Activated naive CD4-positive, alpha-beta T cell treated with anti-CD3 and anti-CD28 coated beads for 36 hours (primary cell): ENCODE results near the gene DENND1B. TPM values are rescaled to one million over a fixed set of nuclear protein-coding genes. Genes with fewer than 3 reads are reported as not detected.

ENCODE experiments used
- CTCF ChIA-PET: fragments of 350-600 bp; sonication (Branson Sonifier 250); formaldehyde crosslinking; loops from one replicate; lab custom pipeline; 2021; ENCODE audit warnings: antibody characterized with exemption; lab: Charles Lee
- DNase-seq: peaks from one replicate; pipeline ENCODE4 v3.0.0-alpha.2; 2020
- H3K27ac Mint-ChIP-seq: one replicate; pipeline ENCODE4 v1.8.0; 2021; ENCODE audit warnings: mild to moderate bottlenecking, mixed read lengths
- H3K27me3 Mint-ChIP-seq: one replicate; pipeline ENCODE4 v1.8.0; 2021; ENCODE audit warnings: low read depth, mixed read lengths
- H3K36me3 Mint-ChIP-seq: one replicate; pipeline ENCODE4 v1.8.0; 2021; ENCODE audit warnings: low read depth, mixed read lengths
- H3K4me1 Mint-ChIP-seq: one replicate; pipeline ENCODE4 v1.8.0; 2021; ENCODE audit warnings: low read depth, mixed read lengths
- H3K4me3 Mint-ChIP-seq: one replicate; pipeline ENCODE4 v1.8.0; 2021; ENCODE audit warnings: mild to moderate bottlenecking, moderate library complexity, mixed read lengths
- H3K9me3 Mint-ChIP-seq: one replicate; pipeline ENCODE4 v1.8.0; 2021; ENCODE audit warnings: mixed read lengths
- intact Hi-C: fragments of 100-400 bp; cut with micrococcal nuclease; formaldehyde crosslinking; loops from one replicate; pipeline ENCODE4 v1.15.1; 2023
- total RNA-seq, 2 experiments: library from RNA; stranded (reverse); gene quantifications; one replicate each; pipeline ENCODE4 v1.2.3, GENCODE V29; 2021

DENND1B gene
- total RNA-seq, 2 experiments from 2014 or later, result 8.9 to 9.7 TPM

DNA sequence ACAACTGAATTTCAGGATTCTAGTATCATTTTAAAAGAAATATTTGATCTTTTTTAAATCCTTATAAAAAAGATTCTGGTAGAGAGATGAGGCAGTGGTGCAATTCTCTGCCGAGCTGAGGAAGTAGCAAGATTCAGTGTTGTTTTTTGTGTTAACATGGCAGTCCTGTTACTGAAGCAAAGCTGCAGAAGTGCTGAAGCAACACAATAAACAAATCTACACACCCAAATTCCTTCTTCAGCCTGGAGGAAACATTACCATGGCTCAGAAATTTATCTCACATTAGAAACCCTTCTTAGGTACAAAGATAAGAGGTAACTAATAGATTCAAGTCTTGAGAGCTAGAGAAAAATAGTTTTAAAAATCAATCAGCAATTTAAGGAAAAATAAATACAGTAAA is 216.0 kb downstream of the DENND1B start:
- H3K9me3 Mint-ChIP-seq, result no peaks in the 10 kb centered on the region
- no peak overlapping the region for H3K4me3 Mint-ChIP-seq
- H3K27ac Mint-ChIP-seq, result no peak overlapping the region
- DNase-seq, result no peak
- CTCF ChIA-PET, result no interaction called here
- H3K27me3 Mint-ChIP-seq, result no peaks in the 10 kb centered on the region
- H3K4me1 Mint-ChIP-seq, result no peaks in the 10 kb centered on the region
- H3K36me3 Mint-ChIP-seq, result no peaks in the 10 kb centered on the region
- intact Hi-C loops, result no loop called here

GRCh38 chr1:197557302-197557701 is 218.0 kb downstream of the DENND1B start:
- intact Hi-C loops, result no loop called here
- H3K36me3 Mint-ChIP-seq, result no peaks in the 10 kb centered on the region
- H3K4me3 Mint-ChIP-seq, result no peak overlapping the region
- no peaks in the 10 kb centered on the region for H3K4me1 Mint-ChIP-seq
- DNase-seq, result no peak
- no peaks in the 10 kb centered on the region for H3K27me3 Mint-ChIP-seq
- H3K27ac Mint-ChIP-seq, result no peak overlapping the region
- H3K9me3 Mint-ChIP-seq, result no peaks in the 10 kb centered on the region
- CTCF ChIA-PET, result no interaction called here

DNA sequence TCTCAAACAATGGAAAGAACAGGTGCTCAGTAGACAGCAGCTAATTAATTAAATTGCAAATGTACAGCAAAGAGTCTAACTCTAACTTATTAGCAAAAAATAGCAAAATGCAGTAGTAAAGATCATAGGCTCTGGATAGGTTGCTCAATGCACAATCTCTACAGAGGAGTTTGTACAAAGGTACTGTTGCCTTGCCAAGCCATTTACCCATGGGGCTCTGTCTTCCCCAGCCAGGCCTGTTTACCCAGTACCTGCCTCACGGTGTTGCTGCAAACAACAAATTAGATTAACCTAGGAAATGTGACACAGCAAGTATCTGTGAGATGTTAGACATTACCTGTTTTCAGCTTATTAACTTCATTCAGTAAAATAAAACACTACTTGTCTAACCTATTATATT is 222.0 kb downstream of the DENND1B start:
- H3K27ac Mint-ChIP-seq, result no peak overlapping the region
- H3K36me3 Mint-ChIP-seq, result peaks cover 1% of the 10 kb centered on the region
- H3K9me3 Mint-ChIP-seq, result no peaks in the 10 kb centered on the region
- H3K4me3 Mint-ChIP-seq, result no peak overlapping the region
- intact Hi-C loops, result no loop called here
- CTCF ChIA-PET, result interaction anchor here (0.9 kb wide), 1 partner anchor 32 kb away, joined by 3 read pairs; no protein-coding TSS in a partner anchor
- H3K4me1 Mint-ChIP-seq, result no peaks in the 10 kb centered on the region
- DNase-seq, result no peak
- H3K27me3 Mint-ChIP-seq, result no peaks in the 10 kb centered on the region

GRCh38 chr1:197546989-197547388 is 228.3 kb downstream of the DENND1B start:
- no peak for DNase-seq

GRCh38 chr1:197544553-197544952 is 230.7 kb downstream of the DENND1B start:
- intact Hi-C loops, result no loop called here
- H3K4me3 Mint-ChIP-seq, result no peak overlapping the region
- H3K27me3 Mint-ChIP-seq, result no peaks in the 10 kb centered on the region
- H3K27ac Mint-ChIP-seq, result no peak overlapping the region
- no peaks in the 10 kb centered on the region for H3K36me3 Mint-ChIP-seq
- CTCF ChIA-PET, result interaction anchor here (1.0 kb wide), 1 partner anchor 380 kb away, joined by 4 read pairs; no protein-coding TSS in a partner anchor
- DNase-seq, result no peak
- H3K4me1 Mint-ChIP-seq, result no peaks in the 10 kb centered on the region
- no peaks in the 10 kb centered on the region for H3K9me3 Mint-ChIP-seq

More at GRCh38 chr1:197546989-197547388, 228.3 kb downstream of the DENND1B start:
- peaks cover 1% of the 10 kb centered on the region for H3K36me3 Mint-ChIP-seq
- no peaks in the 10 kb centered on the region for H3K27me3 Mint-ChIP-seq
- H3K9me3 Mint-ChIP-seq, result no peaks in the 10 kb centered on the region
- H3K4me1 Mint-ChIP-seq, result no peaks in the 10 kb centered on the region
- H3K27ac Mint-ChIP-seq, result no peak overlapping the region
- intact Hi-C loops, result no loop called here
- CTCF ChIA-PET, result no interaction called here
- H3K4me3 Mint-ChIP-seq, result no peak overlapping the region

GRCh38 chr1:197544130-197544529 is 231.2 kb downstream of the DENND1B start:
- H3K4me1 Mint-ChIP-seq, result no peaks in the 10 kb centered on the region
- H3K36me3 Mint-ChIP-seq, result no peaks in the 10 kb centered on the region
- CTCF ChIA-PET, result interaction anchor here (0.7 to 1.0 kb wide), 2 partner anchors 380 to 820 kb away, joined by 3 to 4 read pairs; no protein-coding TSS in a partner anchor
- H3K9me3 Mint-ChIP-seq, result no peaks in the 10 kb centered on the region
- H3K27ac Mint-ChIP-seq, result no peak overlapping the region
- no peak overlapping the region for H3K4me3 Mint-ChIP-seq
- intact Hi-C loops, result no loop called here
- DNase-seq, result no peak
- H3K27me3 Mint-ChIP-seq, result no peaks in the 10 kb centered on the region

DNA sequence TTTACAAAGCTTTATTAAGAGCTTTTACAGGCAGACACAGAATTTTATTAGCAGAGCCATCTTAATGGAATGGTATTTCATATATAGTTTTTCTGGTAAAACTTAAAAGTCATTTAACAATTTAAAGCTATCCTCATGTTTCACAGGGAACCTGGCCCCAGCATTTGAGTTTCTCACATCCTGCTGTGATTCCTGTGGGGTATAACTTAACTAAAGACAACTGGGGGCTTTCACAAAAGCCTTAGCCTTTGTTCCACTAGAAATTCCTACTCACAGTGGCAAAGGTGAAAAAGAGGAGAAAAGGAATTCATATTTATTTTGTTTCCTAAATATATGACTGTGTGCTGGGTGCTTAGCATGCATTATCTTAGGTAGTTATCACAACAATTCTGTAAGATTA is 233.9 kb downstream of the DENND1B start:
- H3K9me3 Mint-ChIP-seq, result no peaks in the 10 kb centered on the region
- H3K4me1 Mint-ChIP-seq, result no peaks in the 10 kb centered on the region
- no peak overlapping the region for H3K27ac Mint-ChIP-seq
- no peaks in the 10 kb centered on the region for H3K27me3 Mint-ChIP-seq
- intact Hi-C loops, result no loop called here
- CTCF ChIA-PET, result interaction anchor here (0.6 kb wide), 1 partner anchor 350 kb away, joined by 3 read pairs; no protein-coding TSS in a partner anchor
- no peak for DNase-seq
- no peak overlapping the region for H3K4me3 Mint-ChIP-seq
- no peaks in the 10 kb centered on the region for H3K36me3 Mint-ChIP-seq

DNA sequence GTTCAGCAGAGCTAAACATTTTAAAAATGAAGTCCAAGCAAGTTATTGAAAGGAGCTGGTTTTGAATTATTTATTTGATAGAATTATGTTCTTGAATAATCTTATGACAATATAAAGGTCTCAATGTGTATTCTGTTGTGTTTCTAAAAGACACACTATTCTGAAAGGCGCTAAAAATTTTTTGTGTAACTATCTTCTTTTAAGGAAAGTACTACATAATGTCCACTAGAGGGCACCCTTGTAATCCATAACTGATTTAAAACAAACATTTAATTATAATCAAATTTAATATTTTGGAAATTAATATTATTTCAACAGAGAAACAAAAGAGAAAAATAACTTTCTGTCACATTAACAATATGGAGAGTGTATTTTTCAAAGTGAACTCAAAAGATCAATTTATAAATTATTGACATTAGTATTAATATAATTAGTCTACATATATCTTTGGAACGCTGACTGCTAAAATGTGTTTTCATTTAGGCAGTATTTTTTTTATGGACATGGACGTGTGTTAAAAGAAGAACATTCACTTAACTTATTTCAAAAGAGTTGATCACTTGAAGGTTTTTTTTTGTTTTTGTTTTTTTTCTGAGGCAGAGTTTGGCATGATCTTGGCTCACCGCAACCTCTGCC is 248.4 kb downstream of the DENND1B start:
- Mint-ChIP-seq H3K4me1 (no peaks in the 10 kb centered on the region), H3K27ac (no peak overlapping the region), H3K27me3 (no peaks in the 10 kb centered on the region), H3K36me3 (no peaks in the 10 kb centered on the region), H3K9me3 (no peaks in the 10 kb centered on the region), H3K4me3 (no peak overlapping the region)
- CTCF ChIA-PET, result interaction anchor here (0.6 to 2.1 kb wide), 13 partner anchors 9 to 672 kb away, joined by 3 to 19 read pairs (median 4); no protein-coding TSS in a partner anchor
- no peak for DNase-seq
- intact Hi-C loops, result loop anchor here (1.0 to 10.0 kb wide), 5 partner anchors 90 to 830 kb away; no protein-coding TSS in a partner anchor

DNA sequence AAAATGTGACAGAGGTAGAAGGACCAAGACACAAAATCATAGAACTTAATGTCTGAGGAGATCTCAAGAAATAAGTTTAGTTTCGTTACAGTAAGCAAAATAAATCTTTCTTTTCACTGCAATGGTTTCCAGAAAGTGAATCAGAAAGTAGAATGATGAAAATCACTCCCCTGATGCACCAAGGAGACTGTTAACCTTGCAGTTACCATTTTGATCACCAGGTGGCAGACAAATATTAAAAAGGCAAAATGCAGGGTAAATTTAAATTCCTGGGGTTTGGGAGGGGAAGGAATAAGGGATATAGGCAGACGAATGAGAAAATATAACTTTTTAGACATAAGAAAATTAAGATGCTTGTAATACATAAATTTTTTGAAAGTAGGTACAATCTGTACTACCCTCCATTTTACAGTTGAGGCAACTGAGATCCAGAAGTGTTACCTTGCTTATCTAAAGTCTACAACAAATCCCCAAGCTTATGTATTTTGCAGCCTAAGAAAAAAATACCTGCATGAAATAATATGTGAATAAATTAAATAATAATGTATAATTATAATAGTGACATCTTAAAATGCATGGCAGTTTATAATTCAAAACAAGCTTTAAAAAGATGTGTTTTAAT is 254.1 kb downstream of the DENND1B start:
- Mint-ChIP-seq H3K36me3 (no peaks in the 10 kb centered on the region), H3K27ac (no peak overlapping the region), H3K4me1 (no peaks in the 10 kb centered on the region), H3K9me3 (no peaks in the 10 kb centered on the region), H3K4me3 (no peak overlapping the region), H3K27me3 (no peaks in the 10 kb centered on the region)
- DNase-seq, result peak; percentile 37
- CTCF ChIA-PET, result interaction anchor here (0.6 to 2.5 kb wide), 15 partner anchors 8 to 413 kb away, joined by 3 to 21 read pairs (median 3); no protein-coding TSS in a partner anchor
- intact Hi-C loops, result loop anchor here (1.0 to 10.0 kb wide), 7 partner anchors 121 to 944 kb away; partner anchors contain the start of gene NEK7

GRCh38 chr1:197519741-197520334 is 255.4 kb downstream of the DENND1B start:
- Mint-ChIP-seq H3K36me3 (no peaks in the 10 kb centered on the region), H3K9me3 (no peaks in the 10 kb centered on the region), H3K4me1 (no peaks in the 10 kb centered on the region), H3K27me3 (no peaks in the 10 kb centered on the region), H3K4me3 (no peak overlapping the region), H3K27ac (no peak overlapping the region)
- intact Hi-C loops, result loop anchor here (1.0 to 10.0 kb wide), 3 partner anchors 340 to 775 kb away; partner anchors contain the start of gene NEK7
- CTCF ChIA-PET, result interaction anchor here (0.7 to 2.7 kb wide), 14 partner anchors 10 to 902 kb away, joined by 3 to 15 read pairs (median 3); partner anchors contain the start of gene C1orf53
- no peak for DNase-seq

DNA sequence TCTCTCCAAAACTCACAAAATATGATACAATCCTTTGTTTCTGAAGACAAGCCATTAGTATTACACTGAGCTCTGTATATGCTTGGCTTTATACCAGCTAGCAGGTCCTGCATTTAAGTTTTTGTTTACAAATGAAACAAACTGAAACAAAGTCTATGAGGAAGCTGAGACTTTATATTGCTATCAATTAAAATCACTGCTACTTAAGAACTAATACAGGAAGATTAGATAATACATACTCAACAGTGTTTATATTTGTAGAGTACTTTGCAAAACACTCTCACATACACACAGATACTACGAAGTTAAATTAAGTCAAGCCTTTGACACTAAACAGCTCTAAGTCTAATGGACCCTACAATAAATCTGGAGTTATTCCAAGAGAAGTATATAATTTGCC is 259.9 kb downstream of the DENND1B start:
- Mint-ChIP-seq H3K27me3 (no peaks in the 10 kb centered on the region), H3K36me3 (peaks cover 6% of the 10 kb centered on the region), H3K4me1 (no peaks in the 10 kb centered on the region), H3K9me3 (no peaks in the 10 kb centered on the region), H3K4me3 (no peak overlapping the region), H3K27ac (no peak overlapping the region)
- intact Hi-C loops, result no loop called here
- DNase-seq, result no peak
- CTCF ChIA-PET, result interaction anchor here (1.0 to 1.2 kb wide), 2 partner anchors 115 to 409 kb away, joined by 3 to 4 read pairs; no protein-coding TSS in a partner anchor

- no peak overlapping the region for H3K27ac Mint-ChIP-seq
- H3K27me3 Mint-ChIP-seq, result no peaks in the 10 kb centered on the region
- no peak overlapping the region for H3K4me3 Mint-ChIP-seq
- H3K4me1 Mint-ChIP-seq, result no peaks in the 10 kb centered on the region
- peaks cover 6% of the 10 kb centered on the region for H3K36me3 Mint-ChIP-seq
- CTCF ChIA-PET, result interaction anchor here (1.2 to 1.3 kb wide), 2 partner anchors 15 to 146 kb away, joined by 3 to 4 read pairs; no protein-coding TSS in a partner anchor
- H3K9me3 Mint-ChIP-seq, result no peaks in the 10 kb centered on the region
- DNase-seq, result no peak
- intact Hi-C loops, result no loop called here
Measured at GRCh38 chr1:197510691-197511378, 264.4 kb downstream of the DENND1B start.
